NCI-H82 treated with DMSO at 0.1 percent for 48 hours (cell line): ENCODE results near the gene ZNF584.

Experiments
- DNase-seq: peaks from one replicate; lab custom pipeline; 2025; ENCODE audit not compliant: unreplicated experiment; lab: John Stamatoyannopoulos, UW

ZNF584 gene

DNA sequence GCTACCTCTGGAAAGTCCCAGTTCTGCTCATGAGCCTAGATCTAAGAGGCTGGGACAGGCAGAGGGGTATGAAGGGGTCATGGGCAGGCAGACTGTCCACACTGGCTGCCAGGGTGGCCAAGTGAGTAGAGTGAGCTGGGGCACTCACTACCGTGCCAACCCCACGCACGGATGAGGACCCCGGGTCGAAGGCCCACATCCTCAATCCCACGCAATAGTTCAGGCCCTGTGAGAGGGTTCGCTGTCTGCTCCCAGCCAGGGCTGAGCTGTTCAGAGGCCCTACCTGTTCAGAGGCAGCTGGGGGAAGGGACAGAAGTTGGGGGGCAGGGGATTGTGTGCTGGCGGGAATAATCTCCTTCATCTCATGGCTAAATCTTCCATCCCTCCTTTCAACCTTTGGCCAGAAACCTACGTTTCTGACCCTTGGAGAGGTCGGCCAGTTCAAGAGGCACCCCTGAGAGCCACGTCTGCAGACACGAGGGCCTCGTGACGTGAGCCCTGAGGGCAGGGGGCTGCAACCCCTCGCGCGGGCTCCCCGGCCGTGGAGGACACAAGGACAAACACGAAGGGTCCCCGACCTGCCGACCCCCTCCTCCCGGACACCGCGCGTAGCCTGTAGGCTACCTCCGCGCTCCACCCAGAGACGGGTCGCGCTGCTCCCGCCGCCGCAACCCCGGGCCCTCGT, 22.4 kb upstream of the ZNF584 start:
- no peak for DNase-seq

DNA sequence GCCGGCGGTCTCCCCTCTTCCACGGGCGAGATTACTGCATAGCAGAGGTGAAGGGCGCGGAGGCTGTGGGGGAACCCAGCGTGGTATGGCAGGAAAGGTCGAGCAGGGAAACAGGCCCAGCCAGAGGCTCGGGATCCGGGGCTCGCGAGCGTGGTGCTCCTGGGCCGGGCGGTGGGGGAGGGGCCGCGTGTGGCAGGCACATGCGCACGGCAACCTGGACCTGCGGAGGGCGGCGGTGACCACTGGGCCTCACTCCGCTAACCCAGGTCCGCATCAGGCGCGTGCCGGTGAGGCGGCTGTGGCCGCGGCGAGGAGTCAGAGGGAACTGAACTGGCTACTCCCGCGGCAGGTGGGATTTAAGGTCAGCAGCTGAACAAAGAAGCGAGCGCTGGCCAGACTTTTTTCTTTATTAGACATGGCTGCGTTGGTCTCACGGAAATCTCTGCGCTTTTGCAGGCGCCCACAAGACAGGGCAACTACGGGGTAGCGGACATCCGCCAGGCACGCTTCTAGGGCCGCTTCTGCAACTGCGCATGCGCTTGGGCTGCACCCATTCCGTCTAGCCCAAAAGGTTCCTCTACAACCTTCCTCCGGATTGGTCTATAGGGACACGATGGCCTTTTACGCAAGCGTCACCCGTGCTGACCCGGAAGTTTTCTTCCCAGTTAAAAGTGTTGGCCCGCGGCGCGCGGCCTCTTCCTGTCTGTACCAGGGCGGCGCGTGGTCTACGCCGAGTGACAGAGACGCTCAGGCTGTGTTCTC, 21.7 kb upstream of the ZNF584 start, which contains the start of gene RPS5:
Gene RPS5, plus strand, starts transcription at position 694 of the 762 bp plus-strand sequence. CDS start 869 bp downstream, outside the sequence.
- DNase-seq: peak; percentile 97

DNA sequence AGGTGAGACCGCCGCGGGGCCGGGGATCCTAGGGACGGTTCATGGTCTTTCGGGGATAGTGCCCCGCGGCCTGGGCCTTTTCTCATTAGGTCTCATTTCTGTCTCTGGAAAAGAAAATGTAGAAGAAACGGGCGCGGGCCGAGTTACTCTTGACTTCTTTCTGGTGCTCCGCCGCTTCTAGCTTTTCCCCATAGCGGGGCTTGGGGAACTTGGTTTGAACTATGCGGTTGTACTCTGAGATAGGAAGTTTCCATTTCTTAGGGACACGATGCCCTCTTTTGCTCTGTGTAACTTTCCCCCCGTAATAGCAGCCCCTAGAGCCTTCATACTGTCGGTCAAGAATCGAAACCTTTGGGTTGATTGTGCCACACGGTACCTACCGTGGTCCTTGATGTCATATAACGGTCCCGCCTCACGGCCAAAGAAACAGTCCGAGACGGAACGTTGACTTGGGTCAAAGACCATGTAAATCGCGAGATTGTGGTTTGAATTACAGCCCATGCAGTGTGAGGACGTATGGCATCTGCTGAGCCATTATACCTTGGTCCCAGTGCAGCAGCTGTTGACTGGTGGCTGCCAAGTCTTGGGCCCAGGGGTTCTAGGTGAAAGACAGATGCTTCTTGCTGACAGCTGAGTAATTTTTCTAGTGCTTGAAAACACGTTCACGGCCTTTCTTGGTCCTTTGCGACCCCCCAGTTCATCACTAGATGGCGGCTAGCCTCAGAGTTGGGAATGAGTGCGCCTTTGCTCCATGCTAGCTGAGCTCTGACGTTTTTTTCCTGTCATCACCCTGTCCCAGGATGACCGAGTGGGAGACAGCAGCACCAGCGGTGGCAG, 20.9 kb upstream of the ZNF584 start:
- no peak for DNase-seq

DNA sequence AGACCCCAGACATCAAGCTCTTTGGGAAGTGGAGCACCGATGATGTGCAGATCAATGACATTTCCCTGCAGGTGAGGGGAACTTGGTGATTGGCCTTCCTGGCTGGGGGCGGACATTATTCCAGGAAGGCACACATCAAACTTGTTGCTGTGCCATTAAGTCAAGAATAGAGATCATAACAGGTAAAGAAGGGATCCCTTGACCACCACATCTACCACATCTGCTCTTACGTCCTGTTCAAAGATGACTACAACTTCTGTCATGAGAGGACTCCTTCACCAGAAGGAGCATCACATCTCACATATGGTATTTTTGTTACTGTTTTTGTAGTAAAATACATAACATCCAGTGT, 20.3 kb upstream of the ZNF584 start:
- DNase-seq: no peak

DNA sequence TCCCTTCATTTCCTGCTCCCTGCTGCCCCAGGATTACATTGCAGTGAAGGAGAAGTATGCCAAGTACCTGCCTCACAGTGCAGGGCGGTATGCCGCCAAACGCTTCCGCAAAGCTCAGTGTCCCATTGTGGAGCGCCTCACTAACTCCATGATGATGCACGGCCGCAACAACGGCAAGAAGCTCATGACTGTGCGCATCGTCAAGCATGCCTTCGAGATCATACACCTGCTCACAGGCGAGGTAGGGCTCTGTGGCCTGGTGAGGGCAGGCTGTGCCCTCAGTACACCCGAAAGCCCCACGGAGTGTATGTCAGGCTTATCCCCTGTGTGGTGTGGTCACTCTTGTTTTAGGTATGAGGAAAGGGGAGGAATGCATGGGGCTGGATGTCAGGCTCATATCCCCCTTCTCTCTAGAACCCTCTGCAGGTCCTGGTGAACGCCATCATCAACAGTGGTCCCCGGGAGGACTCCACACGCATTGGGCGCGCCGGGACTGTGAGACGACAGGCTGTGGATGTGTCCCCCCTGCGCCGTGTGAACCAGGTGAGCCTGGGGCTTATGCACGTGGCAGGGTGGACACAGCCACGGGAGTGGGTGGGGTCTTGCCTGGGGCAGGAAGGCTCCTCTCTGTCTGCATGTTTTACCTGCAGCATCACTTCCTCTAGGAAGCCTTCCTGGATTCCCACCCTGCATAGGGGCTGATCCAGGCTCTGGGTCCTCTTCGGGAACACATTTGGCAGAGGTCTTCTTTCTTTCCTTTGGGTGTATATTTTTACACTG, 15.3 kb upstream of the ZNF584 start:
- no peak for DNase-seq

DNA sequence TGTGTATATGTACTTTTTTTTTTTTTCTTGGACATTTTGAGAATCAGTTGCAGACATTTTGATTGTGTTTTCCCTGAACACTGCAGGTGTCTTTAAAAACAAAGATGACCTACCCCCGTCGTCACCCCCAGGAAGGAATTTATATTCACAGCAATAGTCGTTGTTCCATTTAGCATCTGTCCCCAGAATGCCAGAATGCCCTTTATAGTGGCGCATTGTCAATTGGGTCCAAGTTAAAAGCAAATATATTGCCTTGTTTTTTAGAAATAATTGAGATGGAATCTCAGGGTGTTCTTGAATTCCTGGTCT, 14.8 kb upstream of the ZNF584 start:
- no peak for DNase-seq

DNA sequence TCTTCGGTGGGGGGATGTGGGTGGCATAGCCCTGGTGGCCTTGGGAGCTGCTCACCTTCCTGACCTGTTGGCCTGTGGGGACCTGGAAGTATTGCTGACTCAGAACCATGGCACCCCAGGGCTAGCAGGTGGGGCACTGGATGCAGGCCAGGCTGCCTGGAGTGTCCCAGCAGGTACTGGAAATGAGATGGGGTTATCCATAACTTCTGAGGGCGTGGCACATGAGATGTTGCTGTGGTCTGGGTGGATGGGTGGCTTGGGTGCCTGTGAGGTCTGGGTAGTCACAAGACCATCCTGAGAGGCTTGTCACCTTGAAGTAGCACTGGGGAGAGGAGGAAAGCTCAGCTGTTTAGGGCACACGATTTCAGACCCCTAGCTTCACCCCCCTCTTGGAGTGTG, 13.6 kb upstream of the ZNF584 start:
- DNase-seq: no peak

DNA sequence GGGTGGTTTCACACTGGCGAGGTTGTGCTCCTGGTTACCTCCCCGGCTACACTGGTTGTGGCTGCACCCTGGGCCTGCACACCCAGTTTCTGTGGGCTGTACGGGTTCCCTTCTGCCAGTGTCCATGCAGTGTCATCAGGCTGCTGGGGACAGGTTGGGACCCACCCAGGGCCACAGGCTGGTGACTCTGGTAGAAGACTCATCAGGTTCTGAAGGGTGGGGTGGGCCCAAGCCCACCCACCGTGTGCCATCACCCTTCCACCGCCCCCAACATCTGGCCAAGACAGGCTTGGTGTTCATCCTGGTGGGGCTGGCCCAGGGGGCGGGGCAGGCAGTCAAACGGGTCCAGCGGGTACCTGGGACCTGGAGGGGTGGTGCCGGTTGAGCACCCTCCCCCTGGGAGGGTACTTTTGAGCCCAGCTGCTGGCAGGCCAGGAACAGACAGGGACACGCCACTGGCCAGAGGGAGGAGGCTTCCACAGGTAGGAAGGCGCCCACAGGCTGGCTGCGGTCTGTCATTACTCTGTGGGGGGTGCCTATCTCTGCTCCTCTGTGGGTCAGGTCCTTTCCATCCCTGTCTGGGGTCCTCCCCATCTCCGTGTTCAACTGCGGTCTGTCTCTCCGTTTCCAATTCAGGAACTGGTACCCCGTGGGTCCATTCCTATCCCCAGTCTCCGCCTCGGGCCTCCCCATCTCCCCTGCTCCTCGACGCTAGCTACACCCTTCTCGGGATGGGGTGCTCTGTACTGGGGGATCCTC, 13.1 kb upstream of the ZNF584 start, which contains the start of gene RNF225:
Gene RNF225, plus strand, starts transcription at position 437 of the 759 bp plus-strand sequence. CDS start 434 bp downstream, outside the sequence.
- DNase-seq: no peak

DNA sequence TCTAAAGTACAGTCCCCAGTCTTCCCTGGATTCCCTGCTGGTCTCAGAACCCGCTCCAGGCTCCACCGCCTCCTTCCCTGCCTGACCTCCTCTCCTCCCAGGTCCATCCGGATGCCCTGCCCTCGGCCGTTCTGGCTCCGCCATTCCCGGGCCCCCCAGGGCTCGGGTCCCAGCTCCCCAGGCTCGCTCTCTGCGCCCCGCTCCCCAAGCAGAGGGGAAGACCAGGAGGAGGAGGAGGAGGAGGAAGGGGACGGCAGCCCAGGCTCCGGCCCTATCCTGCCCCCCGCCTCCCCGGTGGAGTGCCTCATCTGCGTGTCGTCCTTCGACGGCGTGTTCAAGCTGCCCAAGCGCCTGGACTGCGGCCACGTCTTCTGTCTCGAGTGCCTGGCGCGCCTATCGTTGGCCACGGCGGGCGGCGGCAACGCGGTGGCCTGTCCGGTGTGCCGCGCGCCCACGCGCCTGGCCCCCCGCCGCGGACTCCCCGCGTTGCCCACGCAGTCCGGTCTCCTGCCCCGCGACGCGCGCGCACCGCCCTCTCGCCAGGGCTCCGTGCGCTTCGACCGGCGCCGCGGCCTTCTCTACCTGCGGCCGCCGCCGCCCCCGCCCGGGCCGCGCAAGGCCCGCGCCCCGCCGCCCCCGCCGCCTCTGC, 12.3 kb upstream of the ZNF584 start:
- no peak for DNase-seq

DNA sequence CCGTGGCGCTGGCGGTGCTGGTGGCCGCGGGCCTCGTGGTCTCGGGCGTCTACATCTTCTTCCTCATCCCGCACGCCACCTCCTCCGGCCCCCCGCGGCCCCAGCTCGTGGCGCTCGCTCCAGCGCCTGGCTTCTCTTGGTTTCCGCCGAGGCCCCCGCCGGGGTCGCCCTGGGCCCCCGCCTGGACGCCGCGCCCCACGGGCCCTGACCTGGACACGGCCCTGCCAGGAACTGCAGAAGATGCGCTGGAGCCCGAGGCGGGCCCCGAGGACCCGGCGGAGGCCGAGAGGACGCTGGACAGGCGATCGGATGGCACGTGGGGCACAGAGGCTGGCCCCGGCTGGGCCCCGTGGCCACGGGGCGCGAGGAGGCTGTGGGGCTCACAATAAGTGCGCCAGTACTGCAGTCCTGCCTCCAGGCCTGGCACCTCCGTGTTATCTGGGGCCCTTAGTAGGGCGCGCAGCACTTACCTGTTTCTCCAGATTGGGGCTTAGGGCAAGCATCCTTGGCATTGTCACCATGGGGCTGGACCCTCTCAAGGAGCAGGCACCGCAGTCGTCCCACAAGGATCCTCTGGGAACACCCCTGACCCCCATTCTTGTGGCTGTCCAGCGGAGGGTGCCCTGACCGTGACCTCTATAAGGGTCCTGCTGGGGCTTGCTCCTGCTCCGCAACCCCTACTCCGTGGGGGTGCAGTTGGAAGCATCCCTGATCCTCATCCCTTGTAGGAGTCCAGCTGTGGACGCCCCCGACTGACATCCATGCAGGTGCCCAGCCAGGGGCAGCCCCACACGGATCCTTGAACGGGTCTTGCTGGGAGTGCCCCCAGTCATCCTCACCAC, 11.5 kb upstream of the ZNF584 start:
- no peak for DNase-seq

DNA sequence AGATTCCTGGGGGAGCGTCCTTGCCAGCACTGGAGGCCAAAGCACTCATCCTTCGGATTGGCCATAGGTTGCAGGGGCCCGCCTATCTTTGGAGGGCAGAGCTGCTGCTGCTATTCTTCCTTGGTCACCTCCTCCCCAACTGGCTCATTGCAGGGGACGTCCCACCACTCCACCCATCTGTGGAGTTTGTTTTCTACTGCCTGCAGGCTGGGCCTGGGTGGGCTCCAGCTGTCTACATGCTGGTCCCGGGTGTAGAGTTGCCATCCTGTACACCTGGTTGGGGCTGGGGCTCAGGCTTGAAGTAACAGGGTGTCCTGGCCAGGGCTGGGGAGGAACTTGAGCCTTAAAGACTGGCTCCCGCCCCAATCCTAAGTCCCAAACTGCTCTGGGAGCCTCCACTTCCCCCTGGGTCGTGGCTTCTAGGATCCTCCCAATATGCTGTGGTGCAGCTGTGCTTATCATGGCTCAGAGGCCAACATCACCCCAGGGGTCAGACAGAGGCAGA, 10.9 kb upstream of the ZNF584 start:
- DNase-seq: no peak

DNA sequence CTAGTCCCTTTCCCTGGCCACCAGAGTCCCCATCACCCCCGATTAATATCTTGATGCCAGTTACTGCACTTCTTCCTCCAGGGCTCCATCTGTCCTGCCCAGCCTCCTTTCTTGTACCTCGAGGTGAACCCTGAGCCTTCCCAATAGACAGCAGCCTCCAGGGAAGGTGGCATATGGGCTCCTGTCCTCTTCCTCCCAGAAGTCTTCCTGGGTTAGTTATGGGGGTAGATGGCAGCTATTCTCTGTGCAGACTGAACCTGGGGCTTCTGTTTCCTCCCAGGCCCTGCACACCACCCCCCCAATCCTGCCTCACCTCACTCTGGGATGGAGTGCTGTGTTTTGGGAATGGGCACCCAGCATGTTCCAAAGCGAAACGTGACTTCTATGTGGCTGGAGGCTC, 10.4 kb upstream of the ZNF584 start:
- DNase-seq: no peak

DNA sequence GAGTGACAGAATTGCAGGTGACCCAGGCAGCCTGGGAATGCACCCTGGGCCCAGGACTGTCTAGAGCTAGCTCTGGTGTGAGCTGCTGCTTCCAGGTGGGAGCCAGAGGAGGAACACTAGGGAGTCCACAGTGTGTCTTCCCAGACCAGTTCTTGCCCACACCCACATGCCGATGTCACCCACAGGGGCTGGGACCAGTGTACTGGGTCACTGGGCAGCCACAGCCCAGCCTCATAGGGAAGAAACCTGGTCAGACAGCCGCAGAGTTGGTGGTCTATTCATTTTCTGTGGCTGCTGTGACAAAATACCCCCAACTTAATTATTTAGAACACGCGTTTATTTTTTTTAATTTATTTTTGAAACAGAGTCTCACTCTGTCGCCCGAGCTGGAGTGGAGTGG, 9.9 kb upstream of the ZNF584 start:
- no peak for DNase-seq

DNA sequence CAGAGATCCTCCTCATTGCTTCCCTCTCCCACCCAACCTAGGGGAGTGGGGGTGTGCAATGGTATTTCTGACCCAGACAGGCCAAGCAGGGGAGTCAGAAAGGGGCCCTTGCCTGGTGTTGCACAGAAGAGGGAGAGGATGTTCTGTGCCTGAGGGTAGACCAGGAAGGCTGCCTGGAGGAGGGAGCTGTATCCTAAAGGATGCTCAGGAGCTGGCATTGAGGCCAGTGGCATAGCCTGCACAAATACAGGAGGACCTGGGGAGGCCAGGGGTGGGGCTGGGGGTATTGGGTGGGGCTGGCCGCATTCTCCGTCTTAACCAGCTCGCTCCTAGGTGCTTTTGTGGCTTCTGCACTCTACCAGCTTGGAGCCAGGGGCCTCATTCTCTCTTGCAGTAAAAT, 8.5 kb upstream of the ZNF584 start:
- no peak for DNase-seq

DNA sequence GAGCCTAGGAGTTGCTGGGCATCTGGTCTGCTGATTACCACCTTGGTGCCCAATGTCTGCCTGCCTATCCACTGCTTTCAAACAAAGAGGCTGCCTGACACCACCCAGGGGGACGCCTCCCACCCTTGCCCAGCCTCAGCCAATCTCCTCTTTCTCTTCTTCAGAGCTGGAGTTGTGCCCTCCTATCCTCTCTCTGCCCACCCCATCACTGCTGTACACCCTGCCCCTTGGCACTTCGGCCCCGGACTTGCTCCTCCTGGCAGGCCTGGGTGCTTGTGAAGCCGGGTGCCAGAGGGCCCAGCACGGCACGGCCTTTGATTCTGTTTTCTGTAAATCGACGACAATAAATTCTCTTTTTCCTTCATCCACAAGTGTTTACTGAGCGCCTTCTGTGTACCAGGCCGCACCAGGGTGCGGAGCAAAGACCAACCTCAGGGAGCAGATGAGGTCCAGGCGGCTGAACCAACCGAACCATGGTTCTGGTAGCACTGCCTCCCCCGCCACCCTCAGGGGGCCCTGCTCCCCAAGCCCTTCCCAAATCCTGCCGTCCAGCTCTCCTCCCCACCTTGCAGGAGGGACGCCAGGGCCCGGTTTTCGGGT, 8.0 kb upstream of the ZNF584 start:
- no peak for DNase-seq

DNA sequence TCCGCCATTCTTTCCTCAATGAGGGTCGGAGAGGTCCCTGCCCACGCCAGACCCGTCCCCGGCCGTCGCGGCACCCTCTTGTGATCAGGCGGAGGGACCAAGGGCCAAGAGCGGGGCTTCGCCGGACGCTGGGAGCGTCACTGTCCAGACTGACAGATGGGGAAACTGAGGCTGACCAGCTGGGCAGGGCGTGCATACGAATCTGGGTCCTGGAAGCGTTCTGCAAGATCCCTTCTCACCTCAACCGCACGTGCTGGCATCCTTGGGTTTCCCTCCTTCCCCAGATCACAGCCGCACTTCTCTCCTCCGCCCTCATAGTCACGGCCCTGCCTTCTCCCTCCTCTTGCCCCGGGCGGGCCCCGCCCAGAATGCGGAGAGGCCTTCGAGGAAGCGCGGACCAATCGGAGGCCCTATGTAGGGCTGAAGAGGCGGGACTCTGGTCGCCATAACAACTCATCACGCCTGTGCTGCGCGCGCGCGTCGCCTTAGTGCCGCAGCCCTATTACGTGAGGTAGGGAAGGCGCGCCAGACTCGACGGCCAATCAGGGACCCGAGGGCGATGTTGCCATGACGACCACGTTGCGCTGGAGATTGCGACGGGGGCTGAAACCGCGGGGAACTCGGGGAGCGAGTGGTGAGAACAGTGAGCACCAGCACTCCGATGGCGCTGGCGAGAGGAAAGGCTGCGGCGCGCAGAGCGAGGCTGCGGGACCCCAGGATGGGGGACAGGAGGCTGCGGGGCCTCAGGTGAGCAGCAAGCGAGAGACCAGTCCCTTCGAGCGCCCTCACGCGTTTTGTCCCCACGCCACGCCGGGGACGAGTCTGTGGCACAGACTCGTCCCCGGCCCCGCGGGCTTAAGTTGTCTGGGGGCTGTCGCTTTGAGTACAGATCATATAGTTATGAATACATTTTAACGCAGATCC, 7.3 kb upstream of the ZNF584 start:
- DNase-seq: peak; percentile 96

DNA sequence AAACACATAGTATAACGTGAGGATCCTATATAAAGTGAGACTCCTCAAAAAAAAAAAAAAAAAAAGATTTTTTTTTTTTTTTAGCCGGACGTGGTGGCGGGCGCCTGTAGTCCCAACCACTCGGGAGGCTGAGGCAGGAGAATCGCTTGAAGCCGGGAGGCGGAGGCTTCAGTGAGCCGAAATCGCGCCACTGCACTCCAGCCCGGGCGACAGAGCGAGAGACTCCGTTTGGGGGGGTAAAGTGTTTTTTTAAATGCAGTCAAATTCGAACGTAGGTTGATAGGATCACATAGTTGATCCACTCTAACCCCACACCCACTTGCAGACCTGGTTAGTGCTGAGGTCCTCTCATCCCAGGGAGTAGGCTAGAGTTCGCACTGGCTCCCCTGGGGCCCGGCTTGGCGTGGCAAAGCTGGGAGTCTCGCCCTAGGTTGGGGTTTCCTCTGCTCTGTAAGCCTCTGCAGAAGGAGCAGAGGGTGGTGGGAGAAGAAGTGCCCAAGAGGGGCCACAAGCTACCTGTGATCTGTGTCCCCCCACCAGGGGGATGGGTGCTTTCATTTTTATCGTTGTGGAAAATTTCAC, 6.5 kb upstream of the ZNF584 start:
- no peak for DNase-seq
